ENCODE results near the gene ERC2. TPM values are rescaled to one million over a fixed set of nuclear protein-coding genes. Genes with fewer than 3 reads are reported as not detected.

ERC2 gene
- polyA plus RNA-seq, 3 donors, result not detected

GRCh38 chr3:55947406-55947805, 520.9 kb downstream of the ERC2 start:
- no peak for DNase-seq
- 89% methylated on average over 4 of the region's 5 CpGs for WGBS (ENCODE audit: insufficient coverage)
- peaks cover 0 to 4% (median 2%) of the 10 kb centered on the region in 7 donors for H3K9me3 Mint-ChIP-seq
- no peak overlapping the region for H3K9ac ChIP-seq (ENCODE audit: insufficient read depth, low read length, poor library complexity, severe bottlenecking)
- H3K4me1 Mint-ChIP-seq, result no peaks in the 10 kb centered on the region
- no peak overlapping the region for H2AFZ ChIP-seq (ENCODE audit: insufficient read depth, low read depth, low read length, poor library complexity, severe bottlenecking)
- no peak overlapping the region for H3K4me2 ChIP-seq (replicated peaks; ENCODE audit: extremely low read depth, low read length, poor library complexity, severe bottlenecking)
- no peaks in the 10 kb centered on the region for H3K27me3 Mint-ChIP-seq (ENCODE audit: low read depth in 3 of 3)
- H3K27ac Mint-ChIP-seq, result no peak overlapping the region
- H3K36me3 Mint-ChIP-seq, result no peaks in the 10 kb centered on the region
- no peak overlapping the region for H3K4me3 Mint-ChIP-seq
- no peaks in the 10 kb centered on the region for H3K9me3 ChIP-seq (replicated peaks in 1 of 2; ENCODE audit: control insufficient read depth in 1 of 2, insufficient read depth in 1 of 2, low read length in 2 of 2)
- no peak overlapping the region for H3K4me3 ChIP-seq (replicated peaks in 1 of 3; ENCODE audit: low read depth in 2 of 3, low read length in 3 of 3)
- no peaks in the 10 kb centered on the region for H4K20me1 ChIP-seq (ENCODE audit: insufficient read depth, low read length)
- no peak for TF ChIP-seq CTCF (IDR thresholded peaks at IDR 0.05)
- H3K79me2 ChIP-seq (ENCODE audit: insufficient read depth, low read length), result no peaks in the 10 kb centered on the region
- no peaks in the 10 kb centered on the region for H3K27me3 ChIP-seq (ENCODE audit: control insufficient read depth in 2 of 2, insufficient read depth in 2 of 2, low read length in 2 of 2)
- no peaks in the 10 kb centered on the region for H3K4me1 ChIP-seq (ENCODE audit: control insufficient read depth in 1 of 2, insufficient read depth in 2 of 2, low read length in 2 of 2)
- no peaks in the 10 kb centered on the region for H3K36me3 ChIP-seq (replicated peaks in 1 of 2; ENCODE audit: control insufficient read depth in 1 of 2, insufficient read depth in 2 of 2, low read length in 2 of 2)
- no peak overlapping the region for H3K27ac ChIP-seq (ENCODE audit: low read depth in 1 of 2, low read length in 2 of 2)
- intact Hi-C loops (cut with micrococcal nuclease), result no loop called here

- no peak overlapping the region for H3K4me3 Mint-ChIP-seq
- no peaks in the 10 kb centered on the region for H3K36me3 ChIP-seq (replicated peaks in 1 of 2; ENCODE audit: control insufficient read depth in 1 of 2, insufficient read depth in 2 of 2, low read length in 2 of 2)
- no peaks in the 10 kb centered on the region for H3K36me3 Mint-ChIP-seq
- no peaks in the 10 kb centered on the region for H3K4me1 Mint-ChIP-seq
- WGBS (ENCODE audit: insufficient coverage), result 100% methylated on average over 2 of the region's 4 CpGs
- intact Hi-C loops (cut with micrococcal nuclease), result no loop called here
- H3K9me3 ChIP-seq (replicated peaks in 1 of 2; ENCODE audit: control insufficient read depth in 1 of 2, insufficient read depth in 1 of 2, low read length in 2 of 2), result no peaks in the 10 kb centered on the region
- peak overlapping the region in 1 of 7 donors; percentile 62 for H3K27ac Mint-ChIP-seq
- H4K20me1 ChIP-seq (ENCODE audit: insufficient read depth, low read length), result no peaks in the 10 kb centered on the region
- H3K4me1 ChIP-seq (ENCODE audit: control insufficient read depth in 1 of 2, insufficient read depth in 2 of 2, low read length in 2 of 2), result no peaks in the 10 kb centered on the region
- no peak for TF ChIP-seq CTCF (IDR thresholded peaks at IDR 0.05)
- H3K79me2 ChIP-seq (ENCODE audit: insufficient read depth, low read length), result no peaks in the 10 kb centered on the region
- H3K4me3 ChIP-seq (replicated peaks in 1 of 3; ENCODE audit: low read depth in 2 of 3, low read length in 3 of 3), result no peak overlapping the region
- peaks cover 0 to 4% (median 2%) of the 10 kb centered on the region in 7 donors for H3K9me3 Mint-ChIP-seq
- no peak for DNase-seq
- H3K27ac ChIP-seq (ENCODE audit: low read depth in 1 of 2, low read length in 2 of 2), result no peak overlapping the region
- H3K27me3 ChIP-seq (ENCODE audit: control insufficient read depth in 2 of 2, insufficient read depth in 2 of 2, low read length in 2 of 2), result no peaks in the 10 kb centered on the region
- H3K27me3 Mint-ChIP-seq (ENCODE audit: low read depth in 3 of 3), result no peaks in the 10 kb centered on the region
- H3K4me2 ChIP-seq (replicated peaks; ENCODE audit: extremely low read depth, low read length, poor library complexity, severe bottlenecking), result no peak overlapping the region
- no peak overlapping the region for H2AFZ ChIP-seq (ENCODE audit: insufficient read depth, low read depth, low read length, poor library complexity, severe bottlenecking)
- no peak overlapping the region for H3K9ac ChIP-seq (ENCODE audit: insufficient read depth, low read length, poor library complexity, severe bottlenecking)
Measured at GRCh38 chr3:55946574-55947160, 521.6 kb downstream of the ERC2 start.

Data from CD14-positive monocyte (primary cell).